Esophagus muscularis mucosa (tissue), 4 donors: ENCODE results near the gene CNTROB. TPM values are rescaled to one million over a fixed set of nuclear protein-coding genes. Genes with fewer than 3 reads are reported as not detected.

Source experiments
- DNase-seq: peaks from one replicate; pipeline ENCODE4 v3.0.0-alpha.2; 2017; ENCODE audit errors: extremely low spot score
- H3K27ac ChIP-seq, 4 donors: fragments of 200-600 bp; sonication (generic); replicated peaks in 1 of 4; 1 replicate in 3 of 4; 2 replicates in 1 of 4; pipeline ENCODE4 v1.5.1; 2016 to 2019; ENCODE audit warnings: mild to moderate bottlenecking in 1 of 4
- H3K27me3 ChIP-seq, 4 donors: fragments of 200-600 bp; sonication (generic); one replicate each; pipeline versions ENCODE4 v1.5.1 to v1.6.0; 2016 to 2019
- H3K36me3 ChIP-seq, 4 donors: fragments of 200-600 bp; sonication (generic); one replicate each; pipeline ENCODE4 v1.5.1; 2016 to 2019
- H3K4me1 ChIP-seq, 4 donors: fragments of 200-600 bp; sonication (generic); one replicate each; pipeline ENCODE4 v1.5.1; 2016 to 2019
- H3K4me3 ChIP-seq, 4 donors: fragments of 200-600 bp; sonication (generic); 1 replicate in 2 of 4; 2 replicates in 2 of 4; pipeline ENCODE4 v1.5.1; 2016 to 2019; ENCODE audit warnings: mild to moderate bottlenecking in 4 of 4, moderate library complexity in 1 of 4
- H3K9me3 ChIP-seq, 4 donors: fragments of 200-600 bp; sonication (generic); 1 replicate in 3 of 4; 2 replicates in 1 of 4; pipeline ENCODE4 v1.5.1; 2016 to 2019
- CTCF ChIP-seq, 3 experiments: fragments of 200-600 bp in 2 of 3; fragments of 450-650 bp in 1 of 3; sonication (generic) in 2 of 3; IDR thresholded peaks; one replicate each; pipeline ENCODE4 v1.5.1; 2017 to 2019; ENCODE audit warnings: antibody characterized with exemption in 3 of 3, mild to moderate bottlenecking in 2 of 3, moderate library complexity in 1 of 3
- EP300 ChIP-seq: sonication (generic); formaldehyde crosslinking; IDR thresholded peaks from one replicate; pipeline ENCODE4 v1.6.1; 2017; ENCODE audit warnings: antibody characterized with exemption
- POLR2A ChIP-seq: fragments of 450-650 bp; IDR thresholded peaks from one replicate; pipeline ENCODE4 v1.6.1; 2017; ENCODE audit warnings: antibody characterized with exemption, moderate library complexity, mild to moderate bottlenecking, low read depth
- POLR2AphosphoS5 ChIP-seq, 2 donors: sonication (generic); formaldehyde crosslinking; IDR thresholded peaks; one replicate each; pipeline ENCODE4 v1.6.1; 2017; ENCODE audit warnings: antibody characterized with exemption in 2 of 2
- WGBS: methylation state at CpG from one replicate; pipeline ENCODE4 v1.1.5; 2018; 5-methylcytosine and 5-hydroxymethylcytosine counted together
- intact Hi-C: fragments of 100-400 bp; cut with DNase I; formaldehyde crosslinking; loops from one replicate; pipeline ENCODE4 v1.15.1; 2023
- total RNA-seq, 4 donors: library from RNA; depleted of rRNA; stranded (reverse); fragments of >200 nt; gene quantifications; one replicate each; pipeline versions ENCODE4 v1.1.0 to v1.2.1, GENCODE V29; 2016

Gene CNTROB
- total RNA-seq, 4 donors from 2014 or later: 14.4 to 20.0 (median 16.9) TPM

- Histone ChIP-seq H3K27ac (no peak overlapping the region), H3K36me3 (peaks cover 35 to 92% (median 69%) of the 10 kb centered on the region in 4 donors), H3K4me3 (no peak overlapping the region), H3K9me3 (no peaks in the 10 kb centered on the region), H3K27me3 (no peaks in the 10 kb centered on the region), H3K4me1 (peaks cover 4 to 11% (median 7%) of the 10 kb centered on the region in 4 donors)
- TF ChIP-seq CTCF (IDR thresholded peaks at IDR 0.05) (no peak), EP300 (no peak), POLR2A (no peak), POLR2AphosphoS5 (IDR thresholded peaks at IDR 0.05) (no peak)
- 85% methylated on average over 8 of the region's 8 CpGs for WGBS
- no peak for DNase-seq
- intact Hi-C loops: loop anchor here (5.0 kb wide), 2 partner anchors 33 to 73 kb away; no protein-coding TSS in a partner anchor
Measured at GRCh38 chr17:7894866-7895265, 37.1 kb upstream of the CNTROB start.

GRCh38 chr17:7897090-7897489 is 34.9 kb upstream of the CNTROB start:
- no peak overlapping the region for H3K4me3 ChIP-seq
- intact Hi-C loops: loop anchor here (5.0 kb wide), 1 partner anchor 35 kb away; no protein-coding TSS in a partner anchor
- TF ChIP-seq POLR2A: no peak
- TF ChIP-seq CTCF (IDR thresholded peaks at IDR 0.05): no peak
- no peak for TF ChIP-seq POLR2AphosphoS5 (IDR thresholded peaks at IDR 0.05)
- TF ChIP-seq EP300: no peak
- no peaks in the 10 kb centered on the region for H3K4me1 ChIP-seq
- 82% methylated on average over 13 of the region's 13 CpGs for WGBS
- no peaks in the 10 kb centered on the region for H3K27me3 ChIP-seq
- H3K9me3 ChIP-seq: no peaks in the 10 kb centered on the region
- H3K36me3 ChIP-seq: peaks cover 36 to 99% (median 78%) of the 10 kb centered on the region in 4 donors
- no peak for DNase-seq
- no peak overlapping the region for H3K27ac ChIP-seq

GRCh38 chr17:7897773-7898172 is 34.2 kb upstream of the CNTROB start:
- intact Hi-C loops: loop anchor here (5.0 kb wide), 1 partner anchor 35 kb away; no protein-coding TSS in a partner anchor
- Histone ChIP-seq H3K4me3 (no peak overlapping the region), H3K27ac (no peak overlapping the region), H3K36me3 (peaks cover 36 to 100% (median 84%) of the 10 kb centered on the region in 4 donors), H3K4me1 (no peaks in the 10 kb centered on the region), H3K27me3 (no peaks in the 10 kb centered on the region), H3K9me3 (no peaks in the 10 kb centered on the region)
- no peak for DNase-seq
- TF ChIP-seq CTCF (IDR thresholded peaks at IDR 0.05) (peak; percentile 43 to 73 (median 59)), POLR2AphosphoS5 (IDR thresholded peaks at IDR 0.05) (no peak)
- WGBS: 26% methylated on average over 6 of the region's 6 CpGs

- TF ChIP-seq EP300 (no peak), POLR2AphosphoS5 (IDR thresholded peaks at IDR 0.05) (no peak), CTCF (IDR thresholded peaks at IDR 0.05) (no peak), POLR2A (no peak)
- 67% methylated on average over 22 of the region's 22 CpGs for WGBS
- H3K36me3 ChIP-seq: peaks cover 53 to 100% (median 97%) of the 10 kb centered on the region in 4 donors
- H3K4me3 ChIP-seq: no peak overlapping the region
- no peaks in the 10 kb centered on the region for H3K9me3 ChIP-seq
- H3K4me1 ChIP-seq: no peaks in the 10 kb centered on the region
- H3K27me3 ChIP-seq: no peaks in the 10 kb centered on the region
- H3K27ac ChIP-seq: no peak overlapping the region
- no peak for DNase-seq
- intact Hi-C loops: no loop called here
Measured at GRCh38 chr17:7903154-7904103, 28.6 kb upstream of the CNTROB start.
